Measurements from ENCODE around the gene SPTB. TPM values are rescaled to one million over a fixed set of nuclear protein-coding genes. Genes with fewer than 3 reads are reported as not detected.

Gene SPTB
- total and polyA plus RNA-seq, 10 of the 15 experiments (the other 5 are each of a cell fraction or from before 2014, with no cell fraction given): under 0.01 to 0.04 (median 0.02) TPM; not detected in 4

DNA sequence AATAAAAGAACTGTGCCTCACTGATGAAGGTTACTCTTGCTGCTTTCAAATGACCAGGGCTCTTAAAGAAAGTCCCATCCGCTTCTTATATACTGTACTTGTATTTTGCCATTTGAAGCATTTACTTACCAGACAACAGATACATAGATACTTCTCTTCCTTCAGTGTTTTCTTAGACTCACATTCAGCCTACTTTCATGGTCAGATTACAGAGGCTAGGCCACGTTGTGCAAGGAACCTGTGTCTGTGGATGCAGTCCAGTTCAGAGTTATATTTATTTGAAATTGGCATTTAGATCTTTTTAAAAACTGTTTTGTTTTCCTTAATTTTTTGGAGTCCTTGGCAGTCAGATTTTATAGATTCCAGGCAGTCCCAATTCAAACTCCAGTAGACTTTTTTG is 40.8 kb upstream of the SPTB start:
- no peak overlapping the region for H3K27ac ChIP-seq (ENCODE audit: control insufficient read depth, insufficient read depth)
- ChIA-PET CTCF (interaction anchor here (1.5 kb wide), 1 partner anchor 32 kb away, joined by 4 read pairs; no protein-coding TSS in a partner anchor), RAD21 (ENCODE audit: unreplicated experiment) (interaction anchor here (1.4 kb wide), 1 partner anchor 29 kb away, joined by 4 read pairs; no protein-coding TSS in a partner anchor), POLR2A (no interaction called here), SMC1A (ENCODE audit: uncharacterized antibody, unreplicated experiment) (no interaction called here)
- H3K9me3 ChIP-seq (replicated peaks; ENCODE audit: control insufficient read depth, insufficient read depth, low read length): no peaks in the 10 kb centered on the region; the same call in 1 of the 3 replicates
- no TSS peak for BruUV-seq (replicated peaks)
- H2AFZ ChIP-seq (ENCODE audit: control insufficient read depth, low read depth, low read length): no peak overlapping the region
- 27% methylated on average over 2 of the region's 2 CpGs for WGBS (ENCODE audit: insufficient coverage, insufficient replicate concordance, low lambda C conversion rate, missing lambda C conversion rate)
- no peaks in the 10 kb centered on the region for H4K20me1 ChIP-seq (ENCODE audit: control insufficient read depth, insufficient read depth)
- peaks cover 52% of the 10 kb centered on the region for H3K79me2 ChIP-seq (ENCODE audit: control insufficient read depth, insufficient read depth, low read length)
- peaks cover 2 to 10% of the 10 kb centered on the region in 2 experiments; a peak in 2 of 4 replicates for H3K36me3 ChIP-seq (ENCODE audit: control insufficient read depth in 2 of 2, insufficient read depth in 2 of 2, low read length in 1 of 2)
- ATAC-seq: no peak
- H3K27me3 ChIP-seq (replicated peaks in 1 of 2; ENCODE audit: control insufficient read depth in 2 of 2, insufficient read depth in 2 of 2, low read length in 1 of 2): no peaks in the 10 kb centered on the region
- no peak for TF ChIP-seq RUNX3 (IDR thresholded peaks at IDR 0.05; ENCODE audit: low read length)
- TF ChIP-seq MEF2B (IDR thresholded peaks at IDR 0.05; ENCODE audit: partially characterized antibody, poor library complexity, severe bottlenecking): no peak
- no peak for TF ChIP-seq HDAC6 (IDR thresholded peaks at IDR 0.05; ENCODE audit: unreplicated experiment)
- TF ChIP-seq ASH2L (IDR thresholded peaks at IDR 0.05; ENCODE audit: borderline replicate concordance, low read depth): no peak
- no peak for TF ChIP-seq FOXK2 (IDR thresholded peaks at IDR 0.05)
- TF ChIP-seq TCF7 (IDR thresholded peaks at IDR 0.05; ENCODE audit: borderline replicate concordance): no peak
- TF ChIP-seq, protein P1, sequence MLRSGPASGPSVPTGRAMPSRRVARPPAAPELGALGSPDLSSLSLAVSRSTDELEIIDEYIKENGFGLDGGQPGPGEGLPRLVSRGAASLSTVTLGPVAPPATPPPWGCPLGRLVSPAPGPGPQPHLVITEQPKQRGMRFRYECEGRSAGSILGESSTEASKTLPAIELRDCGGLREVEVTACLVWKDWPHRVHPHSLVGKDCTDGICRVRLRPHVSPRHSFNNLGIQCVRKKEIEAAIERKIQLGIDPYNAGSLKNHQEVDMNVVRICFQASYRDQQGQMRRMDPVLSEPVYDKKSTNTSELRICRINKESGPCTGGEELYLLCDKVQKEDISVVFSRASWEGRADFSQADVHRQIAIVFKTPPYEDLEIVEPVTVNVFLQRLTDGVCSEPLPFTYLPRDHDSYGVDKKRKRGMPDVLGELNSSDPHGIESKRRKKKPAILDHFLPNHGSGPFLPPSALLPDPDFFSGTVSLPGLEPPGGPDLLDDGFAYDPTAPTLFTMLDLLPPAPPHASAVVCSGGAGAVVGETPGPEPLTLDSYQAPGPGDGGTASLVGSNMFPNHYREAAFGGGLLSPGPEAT (IDR thresholded peaks at IDR 0.05; ENCODE audit: low read depth): no peak
- TF ChIP-seq, protein P2, sequence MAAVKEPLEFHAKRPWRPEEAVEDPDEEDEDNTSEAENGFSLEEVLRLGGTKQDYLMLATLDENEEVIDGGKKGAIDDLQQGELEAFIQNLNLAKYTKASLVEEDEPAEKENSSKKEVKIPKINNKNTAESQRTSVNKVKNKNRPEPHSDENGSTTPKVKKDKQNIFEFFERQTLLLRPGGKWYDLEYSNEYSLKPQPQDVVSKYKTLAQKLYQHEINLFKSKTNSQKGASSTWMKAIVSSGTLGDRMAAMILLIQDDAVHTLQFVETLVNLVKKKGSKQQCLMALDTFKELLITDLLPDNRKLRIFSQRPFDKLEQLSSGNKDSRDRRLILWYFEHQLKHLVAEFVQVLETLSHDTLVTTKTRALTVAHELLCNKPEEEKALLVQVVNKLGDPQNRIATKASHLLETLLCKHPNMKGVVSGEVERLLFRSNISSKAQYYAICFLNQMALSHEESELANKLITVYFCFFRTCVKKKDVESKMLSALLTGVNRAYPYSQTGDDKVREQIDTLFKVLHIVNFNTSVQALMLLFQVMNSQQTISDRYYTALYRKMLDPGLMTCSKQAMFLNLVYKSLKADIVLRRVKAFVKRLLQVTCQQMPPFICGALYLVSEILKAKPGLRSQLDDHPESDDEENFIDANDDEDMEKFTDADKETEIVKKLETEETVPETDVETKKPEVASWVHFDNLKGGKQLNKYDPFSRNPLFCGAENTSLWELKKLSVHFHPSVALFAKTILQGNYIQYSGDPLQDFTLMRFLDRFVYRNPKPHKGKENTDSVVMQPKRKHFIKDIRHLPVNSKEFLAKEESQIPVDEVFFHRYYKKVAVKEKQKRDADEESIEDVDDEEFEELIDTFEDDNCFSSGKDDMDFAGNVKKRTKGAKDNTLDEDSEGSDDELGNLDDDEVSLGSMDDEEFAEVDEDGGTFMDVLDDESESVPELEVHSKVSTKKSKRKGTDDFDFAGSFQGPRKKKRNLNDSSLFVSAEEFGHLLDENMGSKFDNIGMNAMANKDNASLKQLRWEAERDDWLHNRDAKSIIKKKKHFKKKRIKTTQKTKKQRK (IDR thresholded peaks at IDR 0.05; ENCODE audit: low read depth, low read length): no peak
- no peak for TF ChIP-seq CHD2 (IDR thresholded peaks at IDR 0.05; ENCODE audit: borderline replicate concordance, low read depth, low read length)
- TF ChIP-seq CBX5 (IDR thresholded peaks at IDR 0.05; ENCODE audit: low read depth): no peak
- no peak for TF ChIP-seq SMC3 (IDR thresholded peaks at IDR 0.05; ENCODE audit: borderline replicate concordance, low read length)
- TF ChIP-seq HDAC2 (IDR thresholded peaks at IDR 0.05): no peak
- TF ChIP-seq, protein P3, sequence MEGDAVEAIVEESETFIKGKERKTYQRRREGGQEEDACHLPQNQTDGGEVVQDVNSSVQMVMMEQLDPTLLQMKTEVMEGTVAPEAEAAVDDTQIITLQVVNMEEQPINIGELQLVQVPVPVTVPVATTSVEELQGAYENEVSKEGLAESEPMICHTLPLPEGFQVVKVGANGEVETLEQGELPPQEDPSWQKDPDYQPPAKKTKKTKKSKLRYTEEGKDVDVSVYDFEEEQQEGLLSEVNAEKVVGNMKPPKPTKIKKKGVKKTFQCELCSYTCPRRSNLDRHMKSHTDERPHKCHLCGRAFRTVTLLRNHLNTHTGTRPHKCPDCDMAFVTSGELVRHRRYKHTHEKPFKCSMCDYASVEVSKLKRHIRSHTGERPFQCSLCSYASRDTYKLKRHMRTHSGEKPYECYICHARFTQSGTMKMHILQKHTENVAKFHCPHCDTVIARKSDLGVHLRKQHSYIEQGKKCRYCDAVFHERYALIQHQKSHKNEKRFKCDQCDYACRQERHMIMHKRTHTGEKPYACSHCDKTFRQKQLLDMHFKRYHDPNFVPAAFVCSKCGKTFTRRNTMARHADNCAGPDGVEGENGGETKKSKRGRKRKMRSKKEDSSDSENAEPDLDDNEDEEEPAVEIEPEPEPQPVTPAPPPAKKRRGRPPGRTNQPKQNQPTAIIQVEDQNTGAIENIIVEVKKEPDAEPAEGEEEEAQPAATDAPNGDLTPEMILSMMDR (IDR thresholded peaks at IDR 0.05 in 2 of 3, conservative IDR thresholded peaks at IDR 0.05 in 1 of 3; ENCODE audit: control insufficient read depth in 2 of 3, extremely low read depth in 1 of 3, insufficient read depth in 1 of 3, low read depth in 3 of 3, low read length in 3 of 3): no peak
- no peak for TF ChIP-seq MTA3 (IDR thresholded peaks at IDR 0.05; ENCODE audit: borderline replicate concordance, low read length)
- H3K4me2 ChIP-seq (ENCODE audit: control insufficient read depth, insufficient read depth): no peak overlapping the region
- H3K9ac ChIP-seq (ENCODE audit: control insufficient read depth, insufficient read depth, low read length): no peak overlapping the region
- H3K4me1 ChIP-seq (ENCODE audit: control insufficient read depth, insufficient read depth, low read length): peaks cover 5% of the 10 kb centered on the region; the same call in 1 of the 2 replicates
- DNase-seq (ENCODE audit: low read depth, low spot score): no peak
- FAIRE-seq: no peak
- H3K4me3 ChIP-seq: no peak overlapping the region
- in situ Hi-C loops (cut with MboI) (no loop called here), intact Hi-C loops (cut with micrococcal nuclease; ENCODE audit: unreplicated experiment) (no loop called here)
